HepG2 (cell line): ENCODE measurements around the gene AMZ1. TPM values are rescaled to one million over a fixed set of nuclear protein-coding genes. Genes with fewer than 3 reads are reported as not detected.
A peak's percentile ranks its signal among the peaks of the same experiment; 100 is the strongest.

Experiments used
- AKAP8 ChIP-seq: sonication (generic); formaldehyde crosslinking; IDR thresholded peaks from 2 replicates; pipeline ENCODE4 v1.5.1; 2020; ENCODE audit warnings: mild to moderate bottlenecking, missing genetic modification reagents
- ARID2 ChIP-seq: sonication (generic); formaldehyde crosslinking; IDR thresholded peaks from 2 replicates; pipeline ENCODE4 v1.8.1; 2022; ENCODE audit warnings: mild to moderate bottlenecking, missing genetic modification reagents, borderline replicate concordance
- DMAP1 ChIP-seq: IDR thresholded peaks from 2 replicates; pipeline ENCODE4 v1.6.1; 2016
- ERF ChIP-seq: IDR thresholded peaks from 2 replicates; pipeline ENCODE4 v1.6.1; 2018; ENCODE audit warnings: missing biosample characterization, missing genetic modification reagents
- HDAC1 ChIP-seq: sonication (generic); formaldehyde crosslinking; IDR thresholded peaks from 2 replicates; pipeline ENCODE4 v1.5.1; 2020; ENCODE audit warnings: mild to moderate bottlenecking, missing genetic modification reagents
- IRX3 ChIP-seq: sonication (generic); formaldehyde crosslinking; IDR thresholded peaks from 2 replicates; pipeline ENCODE4 v1.8.1; 2023; ENCODE audit warnings: mild to moderate bottlenecking, low read depth, missing genetic modification reagents, borderline replicate concordance
- KLF13 ChIP-seq: sonication (generic); formaldehyde crosslinking; IDR thresholded peaks from 2 replicates; pipeline ENCODE4 v1.4.0; 2020; ENCODE audit warnings: mild to moderate bottlenecking, missing genetic modification reagents
- MZF1 ChIP-seq: sonication (generic); formaldehyde crosslinking; IDR thresholded peaks from 2 replicates; pipeline ENCODE4 v1.8.1; 2023; ENCODE audit warnings: mild to moderate bottlenecking, missing genetic modification reagents, borderline replicate concordance
- NFIC ChIP-seq: IDR thresholded peaks from 2 replicates; pipeline ENCODE4 v1.6.1; 2012; ENCODE audit warnings: mild to moderate bottlenecking, low read length, inconsistent platforms
- NKX3-1 ChIP-seq: sonication (generic); formaldehyde crosslinking; IDR thresholded peaks from 2 replicates; pipeline ENCODE4 v1.5.0; 2020; ENCODE audit warnings: missing genetic modification reagents
- PRPF4 ChIP-seq: fragments of 200-400 bp; formaldehyde crosslinking; IDR thresholded peaks from 2 replicates; pipeline ENCODE4 v1.6.1; 2016; ENCODE audit warnings: low read length, low read depth; ENCODE audit not compliant: poor library complexity, severe bottlenecking
- RFX1 ChIP-seq: fragments of 450-650 bp; IDR thresholded peaks from 2 replicates; pipeline ENCODE4 v1.6.1; 2017
- RFXANK ChIP-seq: IDR thresholded peaks from 2 replicates; pipeline ENCODE4 v1.6.1; 2016
- RFXAP ChIP-seq: sonication (generic); formaldehyde crosslinking; IDR thresholded peaks from 2 replicates; pipeline ENCODE4 v1.4.0; 2020; ENCODE audit warnings: missing genetic modification reagents, borderline replicate concordance
- SOX13 ChIP-seq, 3 experiments: fragments of 450-650 bp in 1 of 3; sonication (generic) in 1 of 3; formaldehyde crosslinking in 1 of 3; IDR thresholded peaks in 2 of 3; conservative IDR thresholded peaks in 1 of 3; 2 replicates each; pipeline versions ENCODE4 v1.5.0 to v1.6.1; 2016 to 2020; ENCODE audit warnings: antibody characterized with exemption in 1 of 3, mild to moderate bottlenecking in 1 of 3, missing compliant biosample characterization in 1 of 3, missing genetic modification reagents in 1 of 3, moderate library complexity in 1 of 3
- STAG1 ChIP-seq: sonication (generic); formaldehyde crosslinking; IDR thresholded peaks from 2 replicates; pipeline ENCODE4 v1.4.0; 2020; ENCODE audit warnings: missing genetic modification reagents
- THAP11 ChIP-seq: IDR thresholded peaks from 2 replicates; pipeline ENCODE4 v1.6.1; 2016; ENCODE audit warnings: missing biosample characterization, missing genetic modification reagents
- TOE1 ChIP-seq: sonication (generic); formaldehyde crosslinking; IDR thresholded peaks from 2 replicates; pipeline ENCODE4 v1.4.0; 2020; ENCODE audit warnings: mild to moderate bottlenecking, missing genetic modification reagents
- ZFP62 ChIP-seq: sonication (generic); formaldehyde crosslinking; IDR thresholded peaks from 2 replicates; pipeline ENCODE4 v1.4.0; 2020; ENCODE audit warnings: missing genetic modification reagents
- ZNF17 ChIP-seq: sonication (generic); formaldehyde crosslinking; IDR thresholded peaks from 2 replicates; pipeline ENCODE4 v1.5.0; 2020; ENCODE audit warnings: mild to moderate bottlenecking, missing genetic modification reagents
- ZNF207 ChIP-seq: fragments of 450-650 bp; IDR thresholded peaks from 2 replicates; pipeline ENCODE4 v1.6.1; 2016; ENCODE audit warnings: antibody characterized with exemption, borderline replicate concordance
- ZNF431 ChIP-seq: sonication (generic); formaldehyde crosslinking; IDR thresholded peaks from 2 replicates; pipeline ENCODE4 v1.9.0; 2022; ENCODE audit warnings: missing genetic modification reagents, low read depth, mild to moderate bottlenecking, borderline replicate concordance
- ZNF678 ChIP-seq: sonication (generic); formaldehyde crosslinking; IDR thresholded peaks from 2 replicates; pipeline ENCODE4 v1.4.0; 2020; ENCODE audit warnings: mild to moderate bottlenecking, missing genetic modification reagents
- ZNF841 ChIP-seq: sonication (generic); formaldehyde crosslinking; IDR thresholded peaks from 2 replicates; pipeline ENCODE4 v1.8.1; 2023; ENCODE audit warnings: missing genetic modification reagents, borderline replicate concordance
- polyA plus RNA-seq, 8 experiments: library from polyadenylated mRNA; depleted of rRNA in 3 of 8; stranded (reverse) in 7 of 8; unstranded in 1 of 8; fragments of >200 nt; fragmentation: Illumina TruSeq in 4 of 8; extraction: Trizol in 4 of 8; gene quantifications; 2 replicates each; pipeline versions ENCODE4 v1.2.1 to v1.2.3, GENCODE V29; 2011 to 2016; ENCODE audit warnings: low read depth in 4 of 8, missing spikeins in 1 of 8, mixed read lengths in 1 of 8; ENCODE audit not compliant: insufficient read depth in 1 of 8
- total RNA-seq, 5 experiments: library from RNA; depleted of rRNA; stranded (reverse); fragments of >200 nt; fragmentation: Illumina TruSeq; extraction: Trizol; gene quantifications; 2 replicates each; pipeline ENCODE4 v1.2.3, GENCODE V29; 2016; ENCODE audit warnings: low read depth in 1 of 5
- TF ChIP-seq, protein P1 (sequence below): sonication (generic); formaldehyde crosslinking; IDR thresholded peaks from 2 replicates; pipeline ENCODE4 v1.4.0; 2020; ENCODE audit warnings: missing genetic modification reagents, borderline replicate concordance
- TF ChIP-seq, protein P2 (sequence below): sonication (generic); formaldehyde crosslinking; IDR thresholded peaks from 2 replicates; pipeline ENCODE4 v1.5.0; 2020; ENCODE audit warnings: missing genetic modification reagents
- TF ChIP-seq, protein P3 (sequence below): sonication (generic); formaldehyde crosslinking; IDR thresholded peaks from 2 replicates; pipeline ENCODE4 v1.5.0; 2020; ENCODE audit warnings: missing genetic modification reagents
- TF ChIP-seq, protein P4 (sequence below): fragments of 450-650 bp; IDR thresholded peaks from 2 replicates; pipeline ENCODE4 v1.6.1; 2017

AMZ1 gene
- total and polyA plus RNA-seq, 2 of the 13 experiments (the other 11 are each of a cell fraction or from before 2014, with no cell fraction given), result 0.03 TPM; not detected in 1

DNA sequence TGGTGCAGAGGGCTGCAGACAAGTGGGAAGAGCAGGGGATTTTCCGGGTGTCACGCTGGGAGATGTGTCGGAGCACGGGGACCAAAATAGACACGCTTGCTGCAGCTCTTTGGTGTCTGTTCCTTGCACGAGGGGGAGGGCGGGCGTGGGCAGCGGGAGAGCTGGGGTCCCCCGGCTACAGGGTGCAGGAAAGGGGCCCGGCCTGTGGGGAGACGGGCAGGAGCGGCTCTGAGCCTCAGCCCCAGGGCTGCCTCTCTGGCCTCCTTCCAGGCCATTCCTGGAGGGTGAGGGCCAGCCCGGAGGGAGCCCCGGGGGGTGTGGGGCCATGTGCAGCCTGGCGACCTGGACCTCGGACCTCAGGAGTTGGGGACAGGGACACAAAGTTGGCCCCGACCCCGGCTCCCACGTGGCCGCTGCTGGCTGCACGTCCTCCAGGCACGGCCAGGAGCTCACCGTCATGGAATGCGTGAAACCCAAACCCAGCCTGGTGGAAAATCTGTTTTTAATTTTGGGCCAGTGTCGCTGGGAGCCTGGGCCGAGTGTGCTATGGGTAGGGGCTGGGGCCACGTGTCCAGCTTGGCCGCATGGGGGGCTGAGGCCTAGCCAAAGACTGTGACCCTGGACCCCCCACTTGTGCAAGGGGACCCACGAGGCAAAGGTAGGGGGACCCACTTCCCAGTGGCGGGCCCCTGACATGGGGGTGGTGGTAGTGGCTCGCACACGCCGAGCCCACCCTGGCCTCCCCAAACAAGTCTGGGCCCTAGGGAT is 49.6 kb upstream of the AMZ1 start (continued):
- TF ChIP-seq STAG1 (no peak; the same call in 1 of the 2 replicates), MZF1 (CRISPR knock-in tag) (peak; percentile 67; the same call in 1 of the 2 replicates), ZNF207 (no peak), ARID2 (CRISPR knock-in tag) (no peak), ZNF678 (no peak), RFXAP (peak; percentile 74), AKAP8 (peak; percentile 54; the same call in 1 of the 2 replicates), SOX13 (IDR thresholded peaks at IDR 0.05) (no peak), SOX13 (CRISPR knock-in tag; conservative IDR thresholded peaks at IDR 0.05 in 1 of 2, IDR thresholded peaks at IDR 0.05 in 1 of 2) (peak in 1 of 2 experiments; percentile 76; a peak in 2 of 4 replicates), DMAP1 (CRISPR knock-in tag) (peak; percentile 94), ZNF431 (CRISPR knock-in tag) (0 out of 2 replicates have a peak, but pooled peaks have one; percentile 61), TOE1 (CRISPR knock-in tag) (no peak), IRX3 (CRISPR knock-in tag) (peak; percentile 78; the same call in 1 of the 2 replicates), ZFP62 (CRISPR knock-in tag) (no peak), ZNF17 (CRISPR knock-in tag) (no peak), NKX3-1 (peak; percentile 86; the same call in 1 of the 2 replicates), KLF13 (CRISPR knock-in tag) (no peak), RFX1 (no peak), NFIC (no peak), HDAC1 (peak; percentile 97), PRPF4 (no peak), ERF (CRISPR knock-in tag) (peak; percentile 89), RFXANK (no peak), THAP11 (peak; percentile 31; the same call in 1 of the 2 replicates), ZNF841 (no peak)
- TF ChIP-seq, protein P1, sequence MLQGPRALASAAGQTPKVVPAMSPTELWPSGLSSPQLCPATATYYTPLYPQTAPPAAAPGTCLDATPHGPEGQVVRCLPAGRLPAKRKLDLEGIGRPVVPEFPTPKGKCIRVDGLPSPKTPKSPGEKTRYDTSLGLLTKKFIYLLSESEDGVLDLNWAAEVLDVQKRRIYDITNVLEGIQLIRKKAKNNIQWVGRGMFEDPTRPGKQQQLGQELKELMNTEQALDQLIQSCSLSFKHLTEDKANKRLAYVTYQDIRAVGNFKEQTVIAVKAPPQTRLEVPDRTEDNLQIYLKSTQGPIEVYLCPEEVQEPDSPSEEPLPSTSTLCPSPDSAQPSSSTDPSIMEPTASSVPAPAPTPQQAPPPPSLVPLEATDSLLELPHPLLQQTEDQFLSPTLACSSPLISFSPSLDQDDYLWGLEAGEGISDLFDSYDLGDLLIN (CRISPR knock-in tag), result no peak
- TF ChIP-seq, protein P2, sequence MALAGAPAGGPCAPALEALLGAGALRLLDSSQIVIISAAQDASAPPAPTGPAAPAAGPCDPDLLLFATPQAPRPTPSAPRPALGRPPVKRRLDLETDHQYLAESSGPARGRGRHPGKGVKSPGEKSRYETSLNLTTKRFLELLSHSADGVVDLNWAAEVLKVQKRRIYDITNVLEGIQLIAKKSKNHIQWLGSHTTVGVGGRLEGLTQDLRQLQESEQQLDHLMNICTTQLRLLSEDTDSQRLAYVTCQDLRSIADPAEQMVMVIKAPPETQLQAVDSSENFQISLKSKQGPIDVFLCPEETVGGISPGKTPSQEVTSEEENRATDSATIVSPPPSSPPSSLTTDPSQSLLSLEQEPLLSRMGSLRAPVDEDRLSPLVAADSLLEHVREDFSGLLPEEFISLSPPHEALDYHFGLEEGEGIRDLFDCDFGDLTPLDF (CRISPR knock-in tag), result peak; percentile 59; the same call in 1 of the 2 replicates
- TF ChIP-seq, protein P3, sequence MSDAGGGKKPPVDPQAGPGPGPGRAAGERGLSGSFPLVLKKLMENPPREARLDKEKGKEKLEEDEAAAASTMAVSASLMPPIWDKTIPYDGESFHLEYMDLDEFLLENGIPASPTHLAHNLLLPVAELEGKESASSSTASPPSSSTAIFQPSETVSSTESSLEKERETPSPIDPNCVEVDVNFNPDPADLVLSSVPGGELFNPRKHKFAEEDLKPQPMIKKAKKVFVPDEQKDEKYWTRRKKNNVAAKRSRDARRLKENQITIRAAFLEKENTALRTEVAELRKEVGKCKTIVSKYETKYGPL (CRISPR knock-in tag), result no peak; the same call in 1 of the 2 replicates
- TF ChIP-seq, protein P4, sequence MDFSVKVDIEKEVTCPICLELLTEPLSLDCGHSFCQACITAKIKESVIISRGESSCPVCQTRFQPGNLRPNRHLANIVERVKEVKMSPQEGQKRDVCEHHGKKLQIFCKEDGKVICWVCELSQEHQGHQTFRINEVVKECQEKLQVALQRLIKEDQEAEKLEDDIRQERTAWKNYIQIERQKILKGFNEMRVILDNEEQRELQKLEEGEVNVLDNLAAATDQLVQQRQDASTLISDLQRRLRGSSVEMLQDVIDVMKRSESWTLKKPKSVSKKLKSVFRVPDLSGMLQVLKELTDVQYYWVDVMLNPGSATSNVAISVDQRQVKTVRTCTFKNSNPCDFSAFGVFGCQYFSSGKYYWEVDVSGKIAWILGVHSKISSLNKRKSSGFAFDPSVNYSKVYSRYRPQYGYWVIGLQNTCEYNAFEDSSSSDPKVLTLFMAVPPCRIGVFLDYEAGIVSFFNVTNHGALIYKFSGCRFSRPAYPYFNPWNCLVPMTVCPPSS, result no peak
